Ectodermal cell (in vitro differentiated cells): ENCODE measurements around the gene KCNK16.
"Not testable (repeated sequence)": the region's sequence is repeated elsewhere in the genome, so short reads cannot be mapped to it uniquely, and the experiment has no call there.

Experiments used
- H3K27ac ChIP-seq: 2 replicates; pipeline ENCODE4 v1.7.0; 2013; ENCODE audit warnings: mild to moderate bottlenecking, low read depth, low read length; ENCODE audit not compliant: insufficient read depth, poor library complexity, severe bottlenecking
- H3K27me3 ChIP-seq: 2 replicates; pipeline ENCODE4 v1.7.0; 2013; ENCODE audit warnings: mild to moderate bottlenecking, low read length; ENCODE audit not compliant: insufficient read depth, control insufficient read depth, poor library complexity, severe bottlenecking
- H3K36me3 ChIP-seq: one replicate; pipeline ENCODE4 v1.7.0; 2013; ENCODE audit warnings: low read length; ENCODE audit not compliant: control insufficient read depth, insufficient read depth
- H3K4me1 ChIP-seq: one replicate; pipeline ENCODE4 v1.7.0; 2013; ENCODE audit warnings: low read length; ENCODE audit not compliant: control insufficient read depth, insufficient read depth
- H3K4me3 ChIP-seq: 2 replicates; pipeline ENCODE4 v1.7.0; 2013; ENCODE audit warnings: low read depth, low read length, control low read depth; ENCODE audit not compliant: insufficient read depth
- H3K9me3 ChIP-seq: 2 replicates; pipeline ENCODE4 v1.7.0; 2013; ENCODE audit warnings: mild to moderate bottlenecking, low read length, moderate library complexity; ENCODE audit not compliant: control insufficient read depth
- WGBS, 2 experiments: methylation state at CpG; one replicate each; pipeline ENCODE4 v1.1.7; 2013; ENCODE audit warnings: missing lambda C conversion rate in 2 of 2; 5-methylcytosine and 5-hydroxymethylcytosine counted together

Gene KCNK16

GRCh38 chr6:39298061-39298460, 24.4 kb downstream of the KCNK16 start:
- Histone ChIP-seq H3K4me1 (peaks cover 10% of the 10 kb centered on the region), H3K36me3 (no peaks in the 10 kb centered on the region), H3K27ac (no peak overlapping the region), H3K9me3 (no peaks in the 10 kb centered on the region), H3K4me3 (no peak overlapping the region), H3K27me3 (no peaks in the 10 kb centered on the region)
- WGBS, 2 experiments = 91% methylated on average over 10 of the region's 10 CpGs

GRCh38 chr6:39296745-39297640, 25.5 kb downstream of the KCNK16 start:
- H3K36me3 ChIP-seq = no peaks in the 10 kb centered on the region
- no peaks in the 10 kb centered on the region for H3K9me3 ChIP-seq
- no peak overlapping the region for H3K4me3 ChIP-seq
- peaks cover 9% of the 10 kb centered on the region for H3K27me3 ChIP-seq
- no peak overlapping the region for H3K27ac ChIP-seq
- H3K4me1 ChIP-seq = peaks cover 10% of the 10 kb centered on the region
- 90 to 92% methylated on average over 18 of the region's 18 CpGs for WGBS, 2 experiments

- H3K4me1 ChIP-seq = peaks cover 10% of the 10 kb centered on the region
- H3K4me3 ChIP-seq = no peak overlapping the region
- no peaks in the 10 kb centered on the region for H3K36me3 ChIP-seq
- H3K9me3 ChIP-seq = no peaks in the 10 kb centered on the region
- WGBS, 2 experiments = 68 to 72% methylated on average over 5 of the region's 5 CpGs
- H3K27me3 ChIP-seq = peaks cover 9% of the 10 kb centered on the region
- H3K27ac ChIP-seq = no peak overlapping the region
These were observed 26.9 kb downstream of the KCNK16 start for GRCh38 chr6:39295611-39296011.

- peaks cover 10% of the 10 kb centered on the region for H3K4me1 ChIP-seq
- peaks cover 9% of the 10 kb centered on the region for H3K27me3 ChIP-seq
- H3K36me3 ChIP-seq = no peaks in the 10 kb centered on the region
- no peaks in the 10 kb centered on the region for H3K9me3 ChIP-seq
- no peak overlapping the region for H3K27ac ChIP-seq
- H3K4me3 ChIP-seq = no peak overlapping the region
- WGBS, 2 experiments = 100% methylated on average over 1 of the region's 1 CpG; no CpG with 5 or more reads in 1 of the 2 experiments
These were observed 27.6 kb downstream of the KCNK16 start for GRCh38 chr6:39294899-39295298.

- no peaks in the 10 kb centered on the region for H3K9me3 ChIP-seq
- WGBS, 2 experiments = 80 to 86% methylated on average over 5 of the region's 5 CpGs
- H3K36me3 ChIP-seq = no peaks in the 10 kb centered on the region
- H3K4me3 ChIP-seq = no peak overlapping the region
- no peak overlapping the region for H3K27ac ChIP-seq
- peaks cover 9% of the 10 kb centered on the region for H3K27me3 ChIP-seq
- peaks cover 10% of the 10 kb centered on the region for H3K4me1 ChIP-seq
These were observed 28.4 kb downstream of the KCNK16 start for GRCh38 chr6:39294133-39294532.

- H3K4me3 ChIP-seq = no peak overlapping the region
- WGBS, 2 experiments = 95 to 98% methylated on average over 6 of the region's 6 CpGs
- no peaks in the 10 kb centered on the region for H3K9me3 ChIP-seq
- no peak overlapping the region for H3K27ac ChIP-seq
- H3K36me3 ChIP-seq = no peaks in the 10 kb centered on the region
- peaks cover 10% of the 10 kb centered on the region for H3K4me1 ChIP-seq
- peaks cover 9% of the 10 kb centered on the region for H3K27me3 ChIP-seq
These were observed 29.9 kb downstream of the KCNK16 start for GRCh38 chr6:39292637-39293036.

- Histone ChIP-seq H3K4me3 (no peak overlapping the region), H3K27me3 (peaks cover 9% of the 10 kb centered on the region), H3K27ac (no peak overlapping the region), H3K9me3 (no peaks in the 10 kb centered on the region), H3K36me3 (no peaks in the 10 kb centered on the region), H3K4me1 (no peaks in the 10 kb centered on the region)
- 90 to 97% methylated on average over 2 of the region's 2 CpGs for WGBS, 2 experiments
These were observed 33.0 kb downstream of the KCNK16 start for GRCh38 chr6:39289490-39289889.

- no peaks in the 10 kb centered on the region for H3K4me1 ChIP-seq
- no peak overlapping the region for H3K27ac ChIP-seq
- peaks cover 5% of the 10 kb centered on the region for H3K27me3 ChIP-seq
- H3K4me3 ChIP-seq = no peak overlapping the region
- WGBS, 2 experiments = 94 to 95% methylated on average over 3 of the region's 3 CpGs
- no peaks in the 10 kb centered on the region for H3K36me3 ChIP-seq
- no peaks in the 10 kb centered on the region for H3K9me3 ChIP-seq
These were observed 34.9 kb downstream of the KCNK16 start for GRCh38 chr6:39287601-39288000.

- not testable (repeated sequence) for H3K9me3 ChIP-seq, H3K27me3 ChIP-seq, H3K27ac ChIP-seq, H3K4me3 ChIP-seq, H3K36me3 ChIP-seq, H3K4me1 ChIP-seq
- 78 to 85% methylated on average over 9 to 10 of the region's 10 CpGs for WGBS, 2 experiments
These were observed 35.9 kb downstream of the KCNK16 start for GRCh38 chr6:39286596-39286995.

GRCh38 chr6:39282774-39283173, 39.7 kb downstream of the KCNK16 start:
- H3K4me3 ChIP-seq = no peak overlapping the region
- no peaks in the 10 kb centered on the region for H3K27me3 ChIP-seq
- 67 to 69% methylated on average over 2 of the region's 2 CpGs for WGBS, 2 experiments
- no peaks in the 10 kb centered on the region for H3K36me3 ChIP-seq
- no peak overlapping the region for H3K27ac ChIP-seq
- H3K4me1 ChIP-seq = no peaks in the 10 kb centered on the region
- no peaks in the 10 kb centered on the region for H3K9me3 ChIP-seq
